Stimulated activated naive CD8-positive, alpha-beta T cell treated with anti-CD3 and anti-CD28 coated beads, Interleukin-15, Interleukin-2, amounts not matched to agents 100 ng/mL and 50 ng/mL, for 24 hours (primary cell): ENCODE results near the gene NKG7.

ENCODE experiments used
- H3K27ac Mint-ChIP-seq: one replicate; pipeline ENCODE4 v1.8.0; 2021; ENCODE audit warnings: mild to moderate bottlenecking, mixed read lengths
- H3K27me3 Mint-ChIP-seq: one replicate; pipeline ENCODE4 v1.8.0; 2021; ENCODE audit warnings: mixed read lengths
- H3K36me3 Mint-ChIP-seq: one replicate; pipeline ENCODE4 v1.8.0; 2021; ENCODE audit warnings: low read depth, mixed read lengths
- H3K4me1 Mint-ChIP-seq: one replicate; pipeline ENCODE4 v1.8.0; 2021; ENCODE audit warnings: low read depth, mixed read lengths
- H3K4me3 Mint-ChIP-seq: one replicate; pipeline ENCODE4 v1.8.0; 2021; ENCODE audit warnings: mild to moderate bottlenecking, mixed read lengths
- H3K9me3 Mint-ChIP-seq: one replicate; pipeline ENCODE4 v1.8.0; 2021; ENCODE audit warnings: mixed read lengths

Gene NKG7

DNA sequence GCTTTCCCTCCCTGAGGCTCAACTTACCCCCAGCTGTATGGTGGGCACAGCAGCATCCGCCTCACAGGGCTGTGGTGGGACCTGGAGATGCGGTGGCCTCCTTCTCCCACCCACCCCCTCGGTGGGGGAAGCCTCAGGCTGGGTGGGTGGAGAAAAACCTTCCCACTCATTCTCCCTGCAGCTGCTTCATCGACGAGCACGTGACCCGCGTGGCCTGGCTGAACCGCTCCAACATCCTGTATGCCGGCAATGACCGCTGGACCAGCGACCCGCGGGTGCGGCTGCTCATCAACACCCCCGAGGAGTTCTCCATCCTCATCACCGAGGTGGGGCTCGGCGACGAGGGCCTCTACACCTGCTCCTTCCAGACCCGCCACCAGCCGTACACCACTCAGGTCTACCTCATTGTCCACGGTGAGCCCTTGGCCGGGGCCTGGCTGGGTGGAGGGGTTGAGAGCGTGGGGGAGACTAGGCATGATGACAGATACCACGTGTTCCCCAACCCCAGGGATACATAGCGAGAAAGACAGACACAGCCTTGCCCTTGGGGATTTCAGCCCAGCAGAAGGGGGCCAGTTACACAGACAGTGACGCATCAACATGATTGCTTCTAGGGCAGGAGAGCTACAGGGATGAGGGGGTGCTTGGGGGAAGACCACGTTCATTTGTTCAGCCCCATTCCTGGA is 48.8 kb downstream of the NKG7 start:
- H3K27me3 Mint-ChIP-seq, result peaks cover 51% of the 10 kb centered on the region
- no peak overlapping the region for H3K27ac Mint-ChIP-seq
- no peaks in the 10 kb centered on the region for H3K36me3 Mint-ChIP-seq
- no peak overlapping the region for H3K4me3 Mint-ChIP-seq
- peaks cover 16% of the 10 kb centered on the region for H3K4me1 Mint-ChIP-seq
- H3K9me3 Mint-ChIP-seq, result no peaks in the 10 kb centered on the region

DNA sequence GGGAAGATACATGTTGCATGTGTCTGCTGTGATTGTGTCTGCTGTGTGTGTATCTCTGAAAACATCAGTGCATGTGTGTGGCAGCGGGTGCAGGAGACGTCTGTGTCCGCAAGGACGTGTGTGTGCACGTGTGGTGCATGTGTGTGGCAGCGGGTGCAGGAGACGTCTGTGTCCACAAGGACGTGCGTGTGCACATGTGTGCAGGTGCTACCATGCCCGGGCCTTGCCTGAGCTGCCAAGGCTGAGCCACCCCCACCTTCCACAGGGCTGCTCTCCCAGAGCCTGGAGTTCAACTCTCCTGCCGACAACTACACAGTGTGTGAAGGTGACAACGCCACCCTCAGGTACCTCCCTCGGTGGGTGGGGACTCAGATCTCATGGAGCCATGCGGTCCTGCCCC is 50.7 kb downstream of the NKG7 start:
- H3K4me1 Mint-ChIP-seq, result peaks cover 7% of the 10 kb centered on the region
- H3K9me3 Mint-ChIP-seq, result no peaks in the 10 kb centered on the region
- no peak overlapping the region for H3K4me3 Mint-ChIP-seq
- no peaks in the 10 kb centered on the region for H3K36me3 Mint-ChIP-seq
- H3K27ac Mint-ChIP-seq, result no peak overlapping the region
- peaks cover 40% of the 10 kb centered on the region for H3K27me3 Mint-ChIP-seq
